GM19043 (cell line): ENCODE measurements around the gene WNT2B.

Source experiments
- ATAC-seq: cut with Tn5 transposase; IDR thresholded peaks from one replicate; pipeline ENCODE4 v1.9.1; 2021; ENCODE audit warnings: low read depth; ENCODE audit not compliant: unreplicated experiment

WNT2B gene

GRCh38 chr1:112504661-112505399, 3.9 kb upstream of the WNT2B start:
- ATAC-seq, result no peak

DNA sequence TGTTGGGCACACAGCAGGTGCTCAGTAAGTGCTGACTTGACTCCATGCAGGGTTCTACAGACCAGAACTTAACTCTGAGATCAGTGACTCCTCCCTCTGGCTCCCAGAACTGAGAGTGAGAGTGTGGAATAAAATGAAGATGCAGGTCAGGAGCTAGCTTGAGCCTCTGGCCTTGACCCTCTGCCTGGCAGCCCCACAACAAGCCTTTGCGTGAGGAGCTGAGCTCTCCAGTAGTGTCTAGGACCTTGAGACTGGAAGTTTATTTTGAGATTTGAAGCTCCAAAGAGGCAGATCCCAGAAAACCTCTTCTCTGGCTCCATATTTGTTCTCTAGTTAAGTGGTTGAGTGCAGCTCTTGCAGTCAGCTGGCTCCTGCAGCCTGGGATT, 3.4 kb upstream of the WNT2B start:
- ATAC-seq, result no peak

DNA sequence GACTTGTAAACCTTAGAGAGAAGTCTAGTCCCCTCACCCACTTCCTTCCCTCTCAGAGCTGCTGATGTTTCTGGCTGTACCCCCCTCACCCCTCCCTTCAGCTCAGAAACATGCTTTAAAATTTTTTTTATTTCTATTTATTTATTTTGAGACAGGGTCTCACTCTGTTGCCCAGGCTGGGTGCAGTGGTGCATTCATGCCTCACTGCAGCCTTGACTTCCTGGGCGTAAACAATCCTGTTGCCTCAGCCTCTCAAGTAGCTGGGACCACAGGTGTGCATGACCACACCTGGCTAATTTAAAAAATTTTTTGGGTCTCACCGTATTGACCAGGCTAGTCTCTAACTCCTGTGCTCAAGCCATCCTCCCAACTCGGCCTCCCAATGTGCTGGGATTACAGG, 2.9 kb upstream of the WNT2B start:
- ATAC-seq, result no peak

GRCh38 chr1:112506306-112506705, 2.5 kb upstream of the WNT2B start:
- no peak for ATAC-seq

GRCh38 chr1:112506731-112507130, 2.0 kb upstream of the WNT2B start:
- no peak for ATAC-seq

DNA sequence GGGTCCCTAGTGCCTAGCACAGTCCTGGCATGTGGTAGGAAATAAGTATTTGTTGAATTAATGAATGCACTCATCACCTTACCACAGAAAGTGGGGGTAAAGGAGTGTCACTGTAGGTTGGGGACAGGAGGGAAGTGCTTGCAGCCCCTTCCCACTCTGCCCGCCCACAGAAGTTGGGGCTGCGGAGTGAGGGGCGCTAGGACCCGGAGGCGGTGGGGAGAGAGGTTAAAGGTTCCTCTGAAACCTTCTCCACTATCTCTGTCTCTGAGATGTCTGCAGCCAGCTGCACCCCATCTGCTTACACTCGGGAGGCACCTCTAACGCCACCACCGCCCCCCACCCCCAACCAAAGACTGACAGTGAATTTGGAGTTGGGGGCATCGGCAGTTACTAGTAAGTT, 1.4 kb upstream of the WNT2B start:
- no peak for ATAC-seq

GRCh38 chr1:112507921-112508277, 866 bp upstream of the WNT2B start:
- ATAC-seq, result no peak

- ATAC-seq, result no peak
Observed at GRCh38 chr1:112509005-112509659, 367 bp downstream of the WNT2B start.

- ATAC-seq, result no peak
Observed at GRCh38 chr1:112509660-112510178, 954 bp downstream of the WNT2B start.

DNA sequence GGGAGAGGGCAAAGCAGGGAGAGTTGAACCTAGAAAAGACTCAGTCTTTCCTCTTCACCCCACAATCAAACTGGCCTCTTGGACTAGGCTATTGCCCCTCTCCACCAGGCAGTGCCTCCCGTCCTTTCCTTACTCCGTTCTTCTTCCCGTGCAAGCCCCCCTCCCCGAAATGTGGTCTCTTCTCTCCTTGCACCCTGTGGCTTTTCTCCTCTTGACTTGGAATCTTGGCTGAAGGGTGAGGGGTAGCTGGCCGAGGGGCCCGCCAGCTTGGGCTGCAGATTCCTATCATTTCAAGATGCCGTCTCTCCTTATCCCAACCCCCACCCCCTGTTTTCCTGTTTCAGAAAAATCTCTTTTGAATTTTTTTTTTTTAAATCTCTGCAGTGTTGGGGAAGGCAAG, 1.6 kb downstream of the WNT2B start:
- ATAC-seq, result no peak

- ATAC-seq, result no peak
Observed at GRCh38 chr1:112511897-112512296, 3.1 kb downstream of the WNT2B start.

DNA sequence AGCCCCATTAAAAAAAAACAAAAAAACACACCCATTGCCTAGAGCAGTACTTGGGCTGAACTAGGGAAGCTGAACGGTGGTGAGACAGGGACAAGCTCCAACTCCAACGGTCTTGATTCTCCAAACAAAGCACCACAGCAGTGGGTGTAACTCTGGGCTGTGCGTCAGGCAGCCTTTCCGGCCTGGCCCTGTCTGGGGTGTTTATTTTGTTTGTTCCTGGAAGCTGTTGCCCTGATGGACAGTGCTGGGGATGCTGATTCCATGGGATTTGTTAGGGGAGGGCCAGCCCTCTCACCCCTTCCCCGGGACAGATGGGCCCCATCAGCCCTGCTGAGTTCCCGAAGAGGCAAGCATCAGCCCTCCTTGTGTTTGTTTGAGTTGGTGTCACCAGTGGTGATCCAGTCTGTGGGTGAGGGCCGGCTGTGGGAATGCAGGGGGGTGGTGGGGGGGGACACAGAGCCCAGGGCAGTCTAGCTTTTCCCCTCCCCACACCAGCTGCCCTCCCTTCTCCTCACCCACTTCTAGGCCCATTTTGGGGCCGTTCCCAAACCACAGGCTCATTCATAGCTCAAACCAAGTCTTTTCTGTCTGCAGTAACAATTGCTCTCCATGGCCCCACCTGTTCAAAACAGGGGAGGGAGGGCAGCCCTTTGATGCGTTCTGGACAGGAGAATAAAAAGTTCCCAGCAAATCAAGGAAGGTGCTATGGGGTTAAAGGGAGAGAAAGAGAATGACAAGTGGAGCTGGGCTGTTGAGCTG, 4.5 kb downstream of the WNT2B start:
- ATAC-seq, result no peak

GRCh38 chr1:112514901-112515300, 6.1 kb downstream of the WNT2B start:
- ATAC-seq, result no peak

GRCh38 chr1:112515311-112516009, 6.7 kb downstream of the WNT2B start:
- ATAC-seq, result no peak

- ATAC-seq, result no peak
Observed at GRCh38 chr1:112516141-112516540, 7.4 kb downstream of the WNT2B start.

DNA sequence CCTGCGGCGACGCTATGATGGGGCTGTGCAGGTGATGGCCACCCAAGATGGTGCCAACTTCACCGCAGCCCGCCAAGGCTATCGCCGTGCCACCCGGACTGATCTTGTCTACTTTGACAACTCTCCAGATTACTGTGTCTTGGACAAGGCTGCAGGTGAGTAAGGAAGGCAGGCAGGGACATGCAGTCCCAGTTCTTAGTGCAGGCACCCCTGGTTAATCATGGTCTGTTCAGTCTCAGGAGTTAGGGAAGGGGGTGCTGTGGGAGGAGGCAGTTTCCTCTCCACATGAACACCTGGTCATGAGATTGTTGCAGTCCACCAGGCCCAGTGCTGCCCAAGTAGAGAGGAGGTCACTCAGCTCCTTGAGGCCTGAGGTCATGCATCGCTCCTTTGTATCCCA, 8.5 kb downstream of the WNT2B start:
- no peak for ATAC-seq

- ATAC-seq, result no peak
Observed at GRCh38 chr1:112517646-112518045, 8.9 kb downstream of the WNT2B start.

- ATAC-seq, result no peak
Observed at GRCh38 chr1:112518186-112518585, 9.4 kb downstream of the WNT2B start.

GRCh38 chr1:112520166-112520565, 11.4 kb downstream of the WNT2B start:
- no peak for ATAC-seq

GRCh38 chr1:112522621-112523020, 13.9 kb downstream of the WNT2B start:
- no peak for ATAC-seq

- no peak for ATAC-seq
Observed at GRCh38 chr1:112524251-112524650, 15.5 kb downstream of the WNT2B start.
